Activated CD8-positive, alpha-beta T cell treated with anti-CD3 and anti-CD28 coated beads, Interleukin-2, amount 10 ng/mL, durations not matched to agents 7 days and 5 days (primary cell): ENCODE measurements around the gene CHST8. TPM values are rescaled to one million over a fixed set of nuclear protein-coding genes. Genes with fewer than 3 reads are reported as not detected.

Source experiments
- ATAC-seq: fragments of 150-1000 bp; cut with Tn5 transposase; one replicate; pipeline ENCODE4 v1.10.0; 2021; ENCODE audit warnings: moderate library complexity
- CTCF ChIA-PET: fragments of 350-600 bp; sonication (Branson Sonifier 250); formaldehyde crosslinking; loops from one replicate; lab custom pipeline; 2021; ENCODE audit warnings: antibody characterized with exemption; lab: Charles Lee
- POLR2A ChIA-PET: fragments of 350-600 bp; sonication (Branson Sonifier 250); formaldehyde crosslinking; loops from one replicate; lab custom pipeline; 2021; ENCODE audit warnings: antibody characterized with exemption; lab: Charles Lee
- DNase-seq: peaks from one replicate; pipeline ENCODE4 v3.0.0-alpha.2; 2020
- H3K27ac Mint-ChIP-seq: one replicate; pipeline ENCODE4 v1.8.0; 2021; ENCODE audit warnings: mild to moderate bottlenecking, mixed read lengths
- H3K27me3 Mint-ChIP-seq: one replicate; pipeline ENCODE4 v1.8.0; 2021; ENCODE audit warnings: low read depth, mixed read lengths
- H3K36me3 Mint-ChIP-seq: one replicate; pipeline ENCODE4 v1.8.0; 2021; ENCODE audit warnings: low read depth, mixed read lengths
- H3K4me1 Mint-ChIP-seq: one replicate; pipeline ENCODE4 v1.8.0; 2021; ENCODE audit warnings: low read depth, mixed read lengths
- H3K4me3 Mint-ChIP-seq: one replicate; pipeline ENCODE4 v1.8.0; 2021; ENCODE audit warnings: mild to moderate bottlenecking, mixed read lengths
- H3K9me3 Mint-ChIP-seq: one replicate; pipeline ENCODE4 v1.8.0; 2022; ENCODE audit warnings: mixed read lengths; ENCODE audit not compliant: insufficient read depth
- total RNA-seq, 2 experiments: library from RNA; stranded (reverse); gene quantifications; one replicate each; pipeline ENCODE4 v1.2.3, GENCODE V29; 2021

CHST8 gene
- total RNA-seq, 2 experiments from 2014 or later = not detected

- ATAC-seq = no peak
- H3K27ac Mint-ChIP-seq = no peak overlapping the region
- ChIA-PET CTCF (no interaction called here), POLR2A (no interaction called here)
- no peak overlapping the region for H3K4me3 Mint-ChIP-seq
- H3K36me3 Mint-ChIP-seq = no peaks in the 10 kb centered on the region
- no peaks in the 10 kb centered on the region for H3K4me1 Mint-ChIP-seq
- H3K27me3 Mint-ChIP-seq = peaks cover 39% of the 10 kb centered on the region
- no peak for DNase-seq
- H3K9me3 Mint-ChIP-seq = no peaks in the 10 kb centered on the region
These were observed 528 bp upstream of the CHST8 start for GRCh38 chr19:33621065-33621785.

GRCh38 chr19:33622505-33622808 is 704 bp downstream of the CHST8 start:
- H3K27me3 Mint-ChIP-seq = peaks cover 39% of the 10 kb centered on the region
- H3K27ac Mint-ChIP-seq = no peak overlapping the region
- no peak for DNase-seq
- H3K4me1 Mint-ChIP-seq = no peaks in the 10 kb centered on the region
- POLR2A ChIA-PET = no interaction called here
- no peaks in the 10 kb centered on the region for H3K36me3 Mint-ChIP-seq
- no peak for ATAC-seq
- CTCF ChIA-PET = no interaction called here
- no peak overlapping the region for H3K4me3 Mint-ChIP-seq
- H3K9me3 Mint-ChIP-seq = no peaks in the 10 kb centered on the region

- ATAC-seq (no peak), DNase-seq (no peak)
- CTCF ChIA-PET = no interaction called here
- H3K9me3 Mint-ChIP-seq = no peaks in the 10 kb centered on the region
- peaks cover 39% of the 10 kb centered on the region for H3K27me3 Mint-ChIP-seq
- POLR2A ChIA-PET = no interaction called here
- H3K36me3 Mint-ChIP-seq = no peaks in the 10 kb centered on the region
- H3K4me3 Mint-ChIP-seq = no peak overlapping the region
- H3K4me1 Mint-ChIP-seq = no peaks in the 10 kb centered on the region
- no peak overlapping the region for H3K27ac Mint-ChIP-seq
These were observed 1.2 kb downstream of the CHST8 start for GRCh38 chr19:33622809-33623511.

GRCh38 chr19:33624586-33624985 is 2.8 kb downstream of the CHST8 start:
- ATAC-seq (no peak), DNase-seq (no peak)
- Mint-ChIP-seq H3K9me3 (no peaks in the 10 kb centered on the region), H3K27me3 (peaks cover 36% of the 10 kb centered on the region), H3K4me1 (no peaks in the 10 kb centered on the region), H3K36me3 (no peaks in the 10 kb centered on the region), H3K27ac (no peak overlapping the region), H3K4me3 (no peak overlapping the region)
- ChIA-PET POLR2A (no interaction called here), CTCF (no interaction called here)

- Mint-ChIP-seq H3K27me3 (peaks cover 19% of the 10 kb centered on the region), H3K36me3 (no peaks in the 10 kb centered on the region), H3K27ac (no peak overlapping the region), H3K9me3 (no peaks in the 10 kb centered on the region), H3K4me1 (no peaks in the 10 kb centered on the region), H3K4me3 (no peak overlapping the region)
- DNase-seq = no peak
- CTCF ChIA-PET = no interaction called here
- POLR2A ChIA-PET = no interaction called here
- no peak for ATAC-seq
These were observed 5.8 kb downstream of the CHST8 start for GRCh38 chr19:33627526-33627925.

GRCh38 chr19:33627962-33628839 is 6.4 kb downstream of the CHST8 start:
- Mint-ChIP-seq H3K4me3 (no peak overlapping the region), H3K36me3 (no peaks in the 10 kb centered on the region), H3K9me3 (no peaks in the 10 kb centered on the region), H3K27ac (no peak overlapping the region), H3K27me3 (peaks cover 16% of the 10 kb centered on the region), H3K4me1 (no peaks in the 10 kb centered on the region)
- ChIA-PET POLR2A (no interaction called here), CTCF (no interaction called here)
- DNase-seq = no peak
- ATAC-seq = no peak

- no peaks in the 10 kb centered on the region for H3K4me1 Mint-ChIP-seq
- no peaks in the 10 kb centered on the region for H3K36me3 Mint-ChIP-seq
- H3K9me3 Mint-ChIP-seq = no peaks in the 10 kb centered on the region
- DNase-seq = no peak
- no peak for ATAC-seq
- no peak overlapping the region for H3K27ac Mint-ChIP-seq
- POLR2A ChIA-PET = no interaction called here
- no peak overlapping the region for H3K4me3 Mint-ChIP-seq
- CTCF ChIA-PET = no interaction called here
- peaks cover 7% of the 10 kb centered on the region for H3K27me3 Mint-ChIP-seq
These were observed 7.4 kb downstream of the CHST8 start for GRCh38 chr19:33628921-33629825.

- H3K4me3 Mint-ChIP-seq = no peak overlapping the region
- ChIA-PET CTCF (no interaction called here), POLR2A (no interaction called here)
- H3K27me3 Mint-ChIP-seq = peaks cover 2% of the 10 kb centered on the region
- H3K27ac Mint-ChIP-seq = no peak overlapping the region
- DNase-seq (no peak), ATAC-seq (no peak)
- H3K4me1 Mint-ChIP-seq = no peaks in the 10 kb centered on the region
- no peaks in the 10 kb centered on the region for H3K36me3 Mint-ChIP-seq
- H3K9me3 Mint-ChIP-seq = no peaks in the 10 kb centered on the region
These were observed 8.1 kb downstream of the CHST8 start for GRCh38 chr19:33629826-33630375.

GRCh38 chr19:33630880-33631608 is 9.3 kb downstream of the CHST8 start:
- no peaks in the 10 kb centered on the region for H3K4me1 Mint-ChIP-seq
- POLR2A ChIA-PET = no interaction called here
- H3K9me3 Mint-ChIP-seq = no peaks in the 10 kb centered on the region
- no peak for DNase-seq
- ATAC-seq = no peak
- no peak overlapping the region for H3K4me3 Mint-ChIP-seq
- CTCF ChIA-PET = no interaction called here
- H3K36me3 Mint-ChIP-seq = no peaks in the 10 kb centered on the region
- peaks cover 2% of the 10 kb centered on the region for H3K27me3 Mint-ChIP-seq
- H3K27ac Mint-ChIP-seq = no peak overlapping the region

- H3K4me1 Mint-ChIP-seq = no peaks in the 10 kb centered on the region
- DNase-seq (no peak), ATAC-seq (no peak)
- ChIA-PET CTCF (no interaction called here), POLR2A (no interaction called here)
- no peak overlapping the region for H3K4me3 Mint-ChIP-seq
- H3K36me3 Mint-ChIP-seq = no peaks in the 10 kb centered on the region
- peaks cover 2% of the 10 kb centered on the region for H3K27me3 Mint-ChIP-seq
- H3K27ac Mint-ChIP-seq = no peak overlapping the region
- no peaks in the 10 kb centered on the region for H3K9me3 Mint-ChIP-seq
These were observed 9.8 kb downstream of the CHST8 start for GRCh38 chr19:33631609-33631973.
